IMR-90 (cell line): ENCODE data around the gene PBLD. TPM values are rescaled to one million over a fixed set of nuclear protein-coding genes. Genes with fewer than 3 reads are reported as not detected.

Experiments
- MAZ ChIP-seq: IDR thresholded peaks from 2 replicates; pipeline ENCODE4 v1.6.1; 2012; ENCODE audit warnings: low read depth, mild to moderate bottlenecking, low read length, improper control_type of control experiment, moderate library complexity, borderline replicate concordance
- NFE2L2 ChIP-seq: fragments of 150-350 bp; IDR thresholded peaks from 2 replicates; pipeline ENCODE4 v1.6.1; 2016; ENCODE audit warnings: low read depth, mild to moderate bottlenecking, low read length
- RAD21 ChIP-seq: IDR thresholded peaks from 2 replicates; pipeline ENCODE4 v1.6.1; 2012; ENCODE audit warnings: low read length, improper control_type of control experiment
- RFX5 ChIP-seq: IDR thresholded peaks from 2 replicates; pipeline ENCODE4 v1.8.0; 2012; ENCODE audit warnings: low read depth, mild to moderate bottlenecking, low read length, moderate library complexity
- polyA plus RNA-seq, 3 experiments: library from polyadenylated mRNA; depleted of rRNA; stranded (reverse); fragments of >200 nt; gene quantifications; 2 replicates each; pipeline ENCODE4 v1.2.3, GENCODE V29; 2012; ENCODE audit warnings: low replicate concordance in 1 of 3
- total RNA-seq: library from RNA; depleted of rRNA; stranded (reverse); fragments of >200 nt; gene quantifications from 2 replicates; pipeline ENCODE4 v1.2.3, GENCODE V29; 2012
- TF ChIP-seq, protein P1 (sequence below): fragments of 150-350 bp; IDR thresholded peaks from 2 replicates; pipeline ENCODE4 v1.6.1; 2016; ENCODE audit warnings: low read depth, mild to moderate bottlenecking, low read length, moderate library complexity, borderline replicate concordance

Gene PBLD
- total and polyA plus RNA-seq, 2 of the 4 experiments (the other 2 are of a cell fraction) = 3.3 to 5.7 TPM

- TF ChIP-seq RFX5 (no peak), NFE2L2 (no peak), MAZ (no peak), RAD21 (no peak)
- TF ChIP-seq, protein P1, sequence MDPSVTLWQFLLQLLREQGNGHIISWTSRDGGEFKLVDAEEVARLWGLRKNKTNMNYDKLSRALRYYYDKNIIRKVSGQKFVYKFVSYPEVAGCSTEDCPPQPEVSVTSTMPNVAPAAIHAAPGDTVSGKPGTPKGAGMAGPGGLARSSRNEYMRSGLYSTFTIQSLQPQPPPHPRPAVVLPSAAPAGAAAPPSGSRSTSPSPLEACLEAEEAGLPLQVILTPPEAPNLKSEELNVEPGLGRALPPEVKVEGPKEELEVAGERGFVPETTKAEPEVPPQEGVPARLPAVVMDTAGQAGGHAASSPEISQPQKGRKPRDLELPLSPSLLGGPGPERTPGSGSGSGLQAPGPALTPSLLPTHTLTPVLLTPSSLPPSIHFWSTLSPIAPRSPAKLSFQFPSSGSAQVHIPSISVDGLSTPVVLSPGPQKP = no peak
These were observed 3.2 kb downstream of the PBLD start (continued) for GRCh38 chr10:68329506-68329861.
